NCI-H187 (cell line): ENCODE results near the gene ARHGAP15.

Experiments
- DNase-seq, 2 experiments: peaks; one replicate each; lab custom pipeline; 2025; lab: John Stamatoyannopoulos, UW

Gene ARHGAP15

GRCh38 chr2:143633419-143633818, 504.2 kb downstream of the ARHGAP15 start:
- no peak for DNase-seq

- no peak for DNase-seq
Measured at GRCh38 chr2:143635302-143635701, 506.1 kb downstream of the ARHGAP15 start.

- DNase-seq = no peak
Measured at GRCh38 chr2:143635936-143636335, 506.7 kb downstream of the ARHGAP15 start.

GRCh38 chr2:143640826-143641225, 511.6 kb downstream of the ARHGAP15 start:
- no peak for DNase-seq

- no peak for DNase-seq
Measured at GRCh38 chr2:143645921-143646645, 516.9 kb downstream of the ARHGAP15 start.

GRCh38 chr2:143649226-143649740, 520.1 kb downstream of the ARHGAP15 start:
- no peak for DNase-seq

- no peak for DNase-seq
Measured at GRCh38 chr2:143652692-143653091, 523.5 kb downstream of the ARHGAP15 start.

GRCh38 chr2:143668234-143668633, 539.0 kb downstream of the ARHGAP15 start:
- DNase-seq = no peak

- DNase-seq = no peak
Measured at GRCh38 chr2:143674051-143674450, 544.8 kb downstream of the ARHGAP15 start.

GRCh38 chr2:143675021-143675420, 545.8 kb downstream of the ARHGAP15 start:
- DNase-seq = no peak

GRCh38 chr2:143679617-143680016, 550.4 kb downstream of the ARHGAP15 start:
- no peak for DNase-seq

- DNase-seq = no peak
Measured at GRCh38 chr2:143680885-143681405, 551.7 kb downstream of the ARHGAP15 start.

- no peak for DNase-seq
Measured at GRCh38 chr2:143682436-143683055, 553.3 kb downstream of the ARHGAP15 start.

- DNase-seq = no peak
Measured at GRCh38 chr2:143683977-143684376, 554.8 kb downstream of the ARHGAP15 start.

- DNase-seq = no peak
Measured at GRCh38 chr2:143684551-143685320, 555.5 kb downstream of the ARHGAP15 start.

- no peak for DNase-seq
Measured at GRCh38 chr2:143685421-143686078, 556.3 kb downstream of the ARHGAP15 start.

- no peak for DNase-seq
Measured at GRCh38 chr2:143686585-143687164, 557.5 kb downstream of the ARHGAP15 start.

- DNase-seq = no peak
Measured at GRCh38 chr2:143688248-143688647, 559.0 kb downstream of the ARHGAP15 start.

GRCh38 chr2:143688815-143689214, 559.6 kb downstream of the ARHGAP15 start:
- no peak for DNase-seq

GRCh38 chr2:143689541-143689940, 560.3 kb downstream of the ARHGAP15 start:
- no peak for DNase-seq

GRCh38 chr2:143690235-143690634, 561.0 kb downstream of the ARHGAP15 start:
- DNase-seq = no peak

GRCh38 chr2:143691121-143691520, 561.9 kb downstream of the ARHGAP15 start:
- no peak for DNase-seq
